T-helper 2 cell treated with Interferon-gamma antibody and Interleukin-4, amounts not matched to agents 100 ng/mL and 5 ng/mL, for 36 hours (primary cell): Measurements from ENCODE around the gene SLC22A3. TPM values are rescaled to one million over a fixed set of nuclear protein-coding genes. Genes with fewer than 3 reads are reported as not detected.

Experiments
- intact Hi-C: fragments of 100-400 bp; cut with micrococcal nuclease; formaldehyde crosslinking; loops from one replicate; pipeline ENCODE4 v1.15.1; 2023
- total RNA-seq: library from RNA; stranded (reverse); gene quantifications from 2 replicates; pipeline ENCODE4 v1.2.3, GENCODE V29; 2022

Gene SLC22A3
- total RNA-seq, 1 donor from 2014 or later = not detected

GRCh38 chr6:160336200-160336599 is 12.0 kb upstream of the SLC22A3 start:
- intact Hi-C loops = no loop called here

- intact Hi-C loops = no loop called here
These were observed 10.9 kb upstream of the SLC22A3 start for GRCh38 chr6:160337301-160337700.

DNA sequence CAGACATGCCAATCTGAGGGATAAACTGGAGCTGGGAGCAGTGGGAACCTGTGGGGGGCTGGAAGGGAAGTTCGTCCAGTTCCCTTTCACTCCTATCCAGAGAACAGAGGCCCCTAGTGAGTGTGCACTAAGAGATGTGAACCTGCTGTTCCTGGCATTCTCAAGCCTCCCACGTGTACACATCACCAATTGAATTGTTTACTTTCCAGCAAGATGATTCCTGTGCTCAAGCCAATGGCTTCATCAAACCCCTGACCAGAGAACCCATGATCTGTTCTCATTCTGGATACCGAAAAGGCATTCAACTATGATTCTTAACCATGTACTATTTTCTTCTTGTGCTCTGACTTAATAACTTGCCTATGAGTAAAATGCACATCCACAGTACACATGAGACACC is 10.2 kb upstream of the SLC22A3 start:
- intact Hi-C loops = no loop called here

DNA sequence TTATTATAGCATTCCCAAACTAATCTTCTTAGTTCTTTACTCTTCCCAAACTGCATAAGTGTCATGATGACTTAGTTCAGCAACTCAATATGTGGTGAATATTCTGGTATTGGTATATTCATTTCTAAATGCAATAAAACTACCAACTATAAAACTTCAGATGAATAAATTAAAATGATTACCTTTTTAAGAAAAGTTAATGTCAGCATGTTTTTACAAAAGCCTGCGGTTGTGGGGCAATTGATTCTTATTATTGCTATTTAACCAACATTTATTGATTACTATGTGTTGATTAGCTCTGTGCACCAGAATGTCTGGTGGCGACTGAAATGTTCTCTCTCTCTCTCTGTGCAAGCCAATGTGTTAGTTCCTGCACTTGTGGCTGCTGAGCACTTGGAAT is 5.0 kb upstream of the SLC22A3 start:
- intact Hi-C loops = no loop called here

DNA sequence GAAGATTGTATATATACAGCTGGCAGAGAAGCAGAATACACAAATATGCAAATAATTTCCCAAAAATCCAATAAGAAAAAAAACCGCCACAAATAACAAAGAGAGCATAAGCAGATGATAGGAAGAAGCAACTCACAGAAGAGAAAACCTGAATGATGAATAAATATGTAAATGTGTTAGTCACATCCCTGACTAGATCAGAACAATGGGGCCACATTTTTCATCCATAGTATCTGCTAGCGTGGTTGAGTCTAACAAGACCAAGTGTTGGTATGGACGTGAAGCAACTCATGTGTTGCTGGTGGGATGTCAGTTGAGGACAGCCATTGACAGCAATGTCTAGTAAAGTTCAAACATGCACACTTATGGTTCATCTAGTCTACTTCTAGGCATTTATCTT is 3.9 kb upstream of the SLC22A3 start:
- intact Hi-C loops = no loop called here

DNA sequence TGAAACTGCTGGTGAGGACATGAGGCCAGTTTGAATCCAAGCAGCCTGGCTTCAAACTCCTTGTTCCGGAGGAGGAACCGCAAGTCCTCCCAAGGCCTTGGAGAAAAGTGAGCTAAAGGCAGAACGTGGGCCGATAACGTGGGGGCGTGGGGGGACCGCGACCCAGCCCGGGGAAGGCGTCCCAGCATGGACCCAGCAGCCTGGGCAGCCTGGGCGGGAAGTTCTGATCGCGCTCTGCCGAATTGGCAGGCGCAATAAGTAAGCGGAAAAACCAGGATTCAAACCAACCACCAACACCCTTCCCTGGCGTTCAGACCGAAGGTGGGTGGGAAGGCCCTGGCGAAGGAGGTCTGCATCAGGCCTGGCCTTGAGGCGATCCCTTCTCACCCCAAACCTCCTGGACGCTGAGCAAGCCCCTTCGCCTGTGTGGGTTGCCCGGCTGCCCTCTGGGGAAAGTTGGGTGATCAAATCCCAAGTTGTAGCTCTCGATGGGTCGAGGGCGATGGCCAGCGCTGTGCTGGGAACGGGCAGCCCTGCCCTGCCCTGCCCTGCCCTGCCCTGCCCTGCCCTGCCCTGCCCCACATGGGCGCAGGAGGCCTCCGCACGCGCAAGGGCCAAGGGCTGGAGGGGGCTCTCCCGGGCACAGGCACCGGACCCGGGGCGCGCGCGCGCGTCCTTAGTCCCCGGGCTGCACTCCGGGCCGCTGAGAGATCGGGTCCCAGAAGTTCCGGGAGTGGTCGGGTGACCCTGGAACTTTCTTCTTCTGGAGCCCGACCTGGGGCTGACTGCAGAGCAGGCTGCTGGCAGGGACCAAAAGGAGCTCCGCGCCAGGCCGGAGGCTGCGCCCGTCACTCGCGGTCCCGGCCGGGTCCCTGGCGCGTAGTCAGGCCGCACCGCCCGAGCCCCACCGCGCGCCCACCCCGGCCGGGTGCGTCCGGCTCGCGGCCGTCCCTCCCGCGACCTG is 637 bp upstream of the SLC22A3 start:
- intact Hi-C loops = no loop called here

- intact Hi-C loops = no loop called here
These were observed 853 bp downstream of the SLC22A3 start for GRCh38 chr6:160349020-160349441.

GRCh38 chr6:160349814-160350350 is 1.7 kb downstream of the SLC22A3 start:
- intact Hi-C loops = no loop called here

- intact Hi-C loops = no loop called here
These were observed 5.8 kb downstream of the SLC22A3 start for GRCh38 chr6:160353950-160354496.

- intact Hi-C loops = no loop called here
These were observed 6.8 kb downstream of the SLC22A3 start for GRCh38 chr6:160355001-160355400.

DNA sequence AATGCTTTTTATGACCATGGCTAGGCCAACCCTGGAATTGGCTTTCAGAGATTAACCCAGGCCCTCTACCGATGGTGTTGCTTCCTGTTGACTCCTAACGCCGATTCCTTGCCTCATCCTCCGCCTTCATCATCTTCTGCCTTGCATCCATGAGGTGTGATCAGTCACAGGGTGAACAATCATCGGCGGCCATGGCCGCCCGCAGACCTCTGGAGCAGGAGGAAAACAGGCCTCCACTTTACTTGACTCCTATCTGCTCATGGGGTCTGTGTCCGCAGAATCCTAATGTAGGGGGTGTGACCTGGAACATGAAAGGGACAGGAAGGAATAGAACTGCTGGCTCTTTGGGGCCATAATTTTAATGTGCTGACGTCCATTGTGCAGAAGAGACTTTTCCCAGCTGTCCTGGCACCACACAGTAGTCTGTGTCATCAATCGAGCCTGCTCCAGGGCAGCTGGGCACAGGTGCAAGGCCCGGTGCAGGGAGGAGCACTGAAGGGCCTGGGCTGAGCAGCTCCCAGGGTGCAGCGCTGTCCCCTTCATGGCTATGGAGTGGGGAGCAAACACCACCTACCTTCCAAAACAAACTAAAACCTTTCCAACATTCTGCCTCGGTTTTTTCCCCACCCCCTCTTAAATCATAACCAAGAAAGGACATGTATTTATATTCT is 8.0 kb downstream of the SLC22A3 start:
- intact Hi-C loops = no loop called here

DNA sequence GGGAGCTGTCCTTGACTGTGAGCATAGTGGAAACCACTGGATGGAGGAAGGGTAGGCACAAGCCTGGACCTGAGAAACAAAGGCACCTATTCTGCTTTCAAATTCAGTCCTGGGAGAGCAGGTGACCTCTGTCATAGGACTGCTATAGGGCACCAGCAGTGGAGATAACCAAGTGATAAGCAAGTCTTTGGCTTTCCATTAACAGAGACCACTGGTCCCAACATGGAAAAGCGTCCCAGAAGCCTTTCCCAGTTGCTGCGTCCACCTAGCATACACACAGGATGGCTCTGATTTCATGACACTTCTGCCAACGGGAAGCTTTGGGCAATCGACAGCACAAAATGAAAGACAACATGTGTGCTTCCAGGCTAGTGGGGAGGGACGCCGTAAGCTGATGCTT is 8.9 kb downstream of the SLC22A3 start:
- intact Hi-C loops = no loop called here

DNA sequence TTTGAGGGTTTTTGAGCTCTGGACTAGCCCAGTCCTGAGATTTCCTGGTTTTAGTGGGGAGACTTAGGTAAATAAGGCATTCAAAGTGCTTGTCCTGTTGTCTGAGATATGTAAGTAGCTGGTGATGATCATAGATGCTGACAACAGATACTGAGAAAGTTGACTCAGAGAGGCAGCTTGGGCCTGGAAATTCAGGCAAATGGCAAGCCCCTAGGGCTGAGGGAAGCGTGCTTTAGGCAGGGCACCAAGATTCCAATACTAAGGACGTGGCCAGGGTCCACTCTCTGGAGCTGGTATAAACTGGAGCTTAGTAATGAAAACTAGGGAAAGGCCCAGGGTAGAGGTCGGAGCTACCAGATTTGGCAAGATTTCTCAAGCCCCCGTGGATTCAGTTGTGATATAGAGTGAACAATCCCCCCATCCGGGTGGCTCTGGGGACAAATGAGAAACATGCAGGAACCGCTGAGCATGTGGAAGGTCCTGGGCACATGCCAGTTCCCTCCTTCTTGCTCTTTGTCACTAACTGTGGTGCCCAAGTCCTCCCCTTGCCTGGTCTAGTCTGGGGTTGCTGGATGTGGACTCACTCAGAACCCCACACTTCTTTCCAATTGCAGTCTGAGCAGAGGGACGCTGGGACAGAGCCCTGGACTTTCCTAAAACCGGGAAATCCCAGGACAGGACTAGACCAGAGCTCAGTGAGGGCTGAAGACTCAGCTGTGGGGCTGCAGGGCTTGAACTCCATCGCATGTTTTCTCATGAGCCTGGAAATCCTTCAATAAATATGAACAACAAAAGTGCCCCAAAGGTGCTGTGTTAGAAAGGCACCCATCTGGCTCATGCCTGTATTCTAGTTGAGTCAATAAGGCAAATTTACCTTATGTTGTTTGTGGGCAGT is 10.3 kb downstream of the SLC22A3 start:
- intact Hi-C loops = no loop called here

GRCh38 chr6:160360955-160361354 is 12.8 kb downstream of the SLC22A3 start:
- intact Hi-C loops = no loop called here

DNA sequence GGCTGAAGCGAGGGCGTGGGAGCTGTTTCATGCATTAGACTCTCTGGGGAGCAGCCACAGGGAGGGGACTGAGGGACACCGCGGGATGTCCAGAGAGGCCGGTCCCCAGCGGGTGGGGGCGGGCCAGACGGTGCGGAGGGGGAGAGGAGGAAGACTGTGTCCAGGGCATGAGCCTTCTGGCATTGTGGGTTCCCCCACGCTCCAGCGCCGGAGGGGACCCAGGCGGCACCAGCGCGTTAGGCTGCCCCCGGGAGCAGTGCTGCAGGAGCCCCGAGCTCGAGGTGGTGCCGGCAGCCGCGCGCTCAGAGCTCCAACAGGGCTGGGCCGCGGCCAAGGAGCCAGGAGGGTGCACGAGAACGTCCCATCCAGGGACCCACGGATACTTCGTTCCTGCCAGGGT is 14.4 kb downstream of the SLC22A3 start:
- intact Hi-C loops = no loop called here

DNA sequence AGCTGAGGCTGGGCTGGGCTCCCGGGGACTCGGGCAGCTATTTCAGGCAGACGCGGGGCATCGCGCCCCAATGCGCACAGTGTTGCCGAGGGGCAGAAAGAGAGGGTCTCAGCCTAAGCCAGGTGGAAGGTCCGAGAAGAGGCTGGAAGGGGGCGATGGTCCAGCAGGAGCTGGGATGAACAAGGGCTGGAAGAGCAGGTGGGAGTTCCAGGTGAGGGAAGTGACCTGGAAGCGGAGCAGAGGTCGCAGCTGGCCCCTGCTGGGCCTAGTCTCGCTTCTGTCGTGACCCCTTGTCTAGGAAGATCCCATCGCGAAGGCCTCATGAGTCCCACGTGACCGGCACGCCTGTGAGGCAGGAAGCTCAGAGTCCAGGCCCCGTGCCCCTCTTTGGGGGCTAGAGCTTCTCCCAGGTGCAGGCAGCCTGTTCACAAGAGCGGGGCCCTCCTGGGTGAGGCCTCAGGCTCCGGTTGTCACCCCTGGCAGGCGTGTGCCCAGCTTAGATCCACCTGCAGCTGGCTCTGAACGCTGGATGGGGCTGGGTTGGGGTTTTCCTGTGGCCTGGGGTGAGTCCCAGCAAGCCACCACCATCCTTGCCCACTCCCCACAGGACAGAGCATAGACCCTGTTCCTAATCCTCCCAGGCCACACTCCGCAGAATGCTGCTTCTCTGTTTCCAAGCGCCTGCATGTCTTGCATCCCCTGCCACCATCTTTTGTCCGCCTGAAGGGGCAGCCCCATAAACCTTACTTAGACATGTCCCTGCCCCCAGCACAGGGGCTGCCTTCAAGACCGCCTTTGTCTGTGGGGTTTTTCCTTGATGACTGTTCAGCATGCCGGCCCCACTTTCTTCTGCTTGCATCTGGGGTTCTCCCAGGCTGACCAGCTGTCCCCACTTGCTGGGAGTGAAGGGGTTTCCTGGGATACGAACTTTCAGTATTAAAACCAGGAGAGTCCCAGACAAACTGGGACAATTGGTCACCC is 15.1 kb downstream of the SLC22A3 start:
- intact Hi-C loops = no loop called here

DNA sequence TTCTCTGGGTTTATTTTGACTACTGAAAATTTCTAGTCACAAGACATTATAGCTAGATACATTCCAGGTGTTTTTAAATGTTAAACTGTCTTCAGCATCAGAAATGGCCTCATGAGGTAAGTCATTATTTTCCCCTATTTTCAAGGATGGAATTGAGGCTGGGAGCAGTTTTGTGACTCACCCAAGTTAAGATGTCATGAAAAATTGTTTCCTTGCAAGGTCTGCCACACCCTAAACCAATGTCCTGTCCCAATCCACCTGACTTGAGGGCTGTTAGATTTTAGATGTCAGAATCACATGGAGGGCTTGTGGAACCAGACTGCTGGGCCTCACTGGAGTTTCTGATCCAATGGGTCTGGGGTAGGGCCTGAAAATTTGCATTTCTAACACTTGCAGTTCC is 16.9 kb downstream of the SLC22A3 start:
- intact Hi-C loops = no loop called here

GRCh38 chr6:160367798-160368547 is 19.8 kb downstream of the SLC22A3 start:
- intact Hi-C loops = no loop called here

DNA sequence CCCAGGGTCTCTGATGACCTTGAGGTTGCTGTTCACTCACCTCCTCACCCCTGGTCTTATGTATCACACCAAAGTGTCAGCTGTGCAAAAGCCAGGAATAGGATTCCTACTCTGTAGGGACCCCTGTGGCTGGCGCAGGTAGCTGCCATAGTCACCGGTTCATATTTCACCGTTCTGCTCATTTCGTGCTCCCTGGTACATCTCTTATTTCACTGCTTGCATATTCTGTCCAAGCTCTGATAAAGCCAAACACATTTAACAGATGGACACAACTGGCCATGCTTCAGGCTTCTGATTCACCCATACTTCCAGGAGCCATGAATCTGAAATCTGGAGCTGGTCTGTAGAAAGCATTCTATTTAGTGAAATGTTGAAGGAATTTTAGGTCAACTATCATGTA is 20.5 kb downstream of the SLC22A3 start:
- intact Hi-C loops = no loop called here
